HG03025 (cell line): ENCODE results near the gene UBE2E2.
"Not testable (repeated sequence)": the region's sequence is repeated elsewhere in the genome, so short reads cannot be mapped to it uniquely, and the experiment has no call there.

Experiments used
- ATAC-seq: cut with Tn5 transposase; IDR thresholded peaks from one replicate; pipeline ENCODE4 v1.9.1; 2021; ENCODE audit warnings: mild to moderate bottlenecking, moderate library complexity; ENCODE audit not compliant: unreplicated experiment, low FRiP score

The UBE2E2 gene

DNA sequence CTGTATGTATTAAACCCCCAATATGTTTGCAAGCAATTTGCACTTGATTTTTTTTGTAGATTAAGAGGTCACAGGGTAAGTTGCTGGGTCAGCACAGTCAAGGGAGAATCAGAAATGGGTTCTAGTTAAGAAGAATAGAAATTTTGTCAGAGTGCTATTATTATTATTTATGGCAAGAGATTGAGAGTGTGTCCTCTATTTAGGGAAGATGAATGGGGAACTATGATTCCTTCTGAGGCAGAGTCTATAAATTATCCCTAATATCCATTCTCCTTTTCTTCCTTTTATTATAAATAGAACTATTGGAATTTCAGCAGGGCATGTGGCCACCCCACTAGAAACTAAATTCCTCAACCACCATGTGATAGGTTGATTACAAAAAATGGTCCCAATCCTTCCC lies 392.7 kb downstream of the UBE2E2 start:
- ATAC-seq, result no peak

DNA sequence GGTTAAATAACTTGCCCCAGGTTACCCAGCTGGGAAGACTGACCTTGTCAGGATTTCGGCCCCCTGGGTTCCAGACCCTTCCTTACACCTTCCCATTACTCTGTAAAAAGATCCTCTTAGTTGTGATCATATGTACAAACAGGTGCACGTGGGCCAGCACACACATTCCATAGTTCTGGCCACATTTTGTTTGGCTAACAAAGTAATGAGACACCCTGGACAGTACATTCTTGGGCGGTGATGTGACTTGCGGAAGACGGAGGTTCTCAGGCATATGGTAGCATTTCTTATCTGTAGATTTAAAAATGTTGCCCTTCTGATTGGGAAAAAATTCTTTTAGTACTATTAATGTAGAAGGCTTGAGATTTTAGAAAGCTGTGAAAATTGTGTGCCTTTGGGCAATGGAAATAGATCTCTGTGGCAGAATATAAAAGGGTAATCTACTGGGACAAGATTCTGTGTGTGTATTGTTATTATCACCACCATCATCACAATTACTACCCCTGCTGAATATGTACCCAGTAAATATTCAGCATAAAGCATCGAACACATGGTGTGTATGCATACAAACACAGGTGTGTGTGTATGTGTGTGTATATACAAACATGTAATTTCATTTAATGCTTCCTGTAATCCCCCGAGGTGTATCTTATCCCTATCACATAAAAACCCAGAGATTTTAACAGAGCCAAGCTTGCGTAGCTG lies 397.2 kb downstream of the UBE2E2 start:
- ATAC-seq, result no peak

DNA sequence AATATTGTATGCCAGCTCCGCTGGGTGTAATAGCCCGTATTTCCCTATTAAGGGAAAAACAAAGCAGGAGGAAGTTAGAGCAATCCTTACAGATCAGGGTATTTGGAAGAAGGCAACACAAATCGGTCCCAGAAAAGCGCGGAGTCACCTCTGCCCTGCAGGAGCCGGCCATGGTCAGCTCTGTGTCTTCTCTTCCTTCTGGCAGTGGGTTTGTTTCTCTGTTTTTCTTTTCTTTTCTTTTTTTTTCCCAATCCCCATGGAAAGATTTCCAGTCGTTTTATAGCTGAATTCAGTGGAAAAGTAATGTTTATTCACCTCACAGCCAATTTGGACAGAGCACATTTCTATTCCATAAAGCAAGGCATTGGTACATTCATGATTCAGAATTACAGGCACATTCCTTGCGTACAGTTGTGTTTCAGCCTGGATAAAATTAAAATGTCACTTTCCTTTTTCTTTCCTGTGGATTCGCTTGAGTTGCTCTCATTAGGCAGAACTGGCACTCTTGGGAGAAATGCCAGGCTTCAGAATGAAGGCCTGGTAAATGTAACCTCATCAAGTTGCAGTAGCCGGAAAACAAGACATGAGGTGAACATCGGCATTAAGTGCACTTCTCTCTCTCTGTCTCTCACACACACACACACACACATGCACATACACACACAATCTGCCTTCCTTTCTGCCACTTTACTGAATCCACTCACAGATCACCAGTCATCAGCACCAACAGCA lies 398.1 kb downstream of the UBE2E2 start:
- ATAC-seq, result no peak

DNA sequence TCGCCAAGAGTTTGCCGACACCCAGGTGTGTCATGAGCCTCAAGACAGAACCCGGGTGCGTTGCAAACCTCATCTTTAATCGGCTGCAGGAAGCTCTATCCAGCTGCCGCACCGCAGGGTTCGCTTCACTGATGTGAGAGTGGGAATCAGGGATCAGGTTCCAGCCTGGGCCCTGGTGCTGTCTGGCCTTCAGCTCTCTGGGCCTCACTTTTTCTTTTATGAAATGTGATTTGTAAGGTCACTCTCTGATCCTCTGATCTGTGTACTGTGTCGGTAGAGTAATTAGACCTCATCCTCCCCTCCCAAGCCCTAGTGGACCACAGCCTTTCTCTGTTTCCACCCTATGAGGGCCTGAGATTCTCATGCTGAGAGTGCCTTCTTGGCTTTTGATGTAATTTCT lies 399.8 kb downstream of the UBE2E2 start:
- ATAC-seq, result no peak

DNA sequence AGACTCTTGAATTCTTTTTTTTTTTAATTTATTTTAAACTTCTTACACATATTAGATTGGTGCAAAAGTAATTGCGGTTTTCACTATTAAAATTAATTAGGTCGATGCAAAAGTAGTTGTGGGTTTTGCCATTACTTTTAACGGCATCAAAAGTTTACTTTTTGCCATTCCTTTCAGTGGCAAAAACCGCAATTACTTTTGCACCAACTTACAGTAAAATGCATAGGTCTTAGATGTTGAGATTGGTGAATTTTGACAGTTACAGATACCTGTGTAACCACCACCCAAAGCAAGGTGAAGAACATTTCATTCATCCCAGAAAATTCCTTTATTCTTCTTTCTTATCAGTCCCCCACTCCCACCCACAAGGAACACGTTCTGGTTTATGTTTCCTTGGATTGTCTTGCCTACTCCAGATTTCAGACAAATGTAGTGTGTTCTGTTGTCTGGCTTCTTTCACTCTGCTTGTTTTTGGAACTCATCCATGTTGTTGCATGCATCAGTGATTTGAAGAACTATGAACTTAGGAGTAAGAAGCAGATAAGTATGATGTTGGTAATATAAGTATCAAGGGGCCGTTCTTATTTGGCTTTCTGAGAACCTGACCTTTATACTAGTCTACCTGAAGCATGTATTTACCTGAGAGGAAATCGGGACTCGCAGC lies 404.2 kb downstream of the UBE2E2 start:
- no peak for ATAC-seq

DNA sequence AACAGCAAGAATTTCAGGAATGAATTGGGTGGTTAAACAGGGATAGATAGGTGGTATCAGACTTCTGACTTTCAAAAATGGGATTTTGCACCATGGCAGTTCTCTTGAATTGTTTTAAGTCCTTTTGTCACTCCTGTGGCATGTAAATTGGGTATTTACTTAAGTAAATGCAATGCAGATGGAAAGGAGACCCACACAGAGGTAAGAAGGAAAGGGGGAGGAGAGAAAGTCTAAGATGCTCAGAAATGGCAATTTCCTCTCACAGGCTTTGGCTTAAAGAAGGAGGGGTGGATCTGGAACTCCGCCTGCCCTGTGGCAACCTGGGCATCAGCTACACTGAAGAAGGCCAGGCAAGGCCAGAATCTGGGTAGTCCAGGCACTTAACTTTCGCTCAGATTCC lies 405.5 kb downstream of the UBE2E2 start:
- no peak for ATAC-seq

DNA sequence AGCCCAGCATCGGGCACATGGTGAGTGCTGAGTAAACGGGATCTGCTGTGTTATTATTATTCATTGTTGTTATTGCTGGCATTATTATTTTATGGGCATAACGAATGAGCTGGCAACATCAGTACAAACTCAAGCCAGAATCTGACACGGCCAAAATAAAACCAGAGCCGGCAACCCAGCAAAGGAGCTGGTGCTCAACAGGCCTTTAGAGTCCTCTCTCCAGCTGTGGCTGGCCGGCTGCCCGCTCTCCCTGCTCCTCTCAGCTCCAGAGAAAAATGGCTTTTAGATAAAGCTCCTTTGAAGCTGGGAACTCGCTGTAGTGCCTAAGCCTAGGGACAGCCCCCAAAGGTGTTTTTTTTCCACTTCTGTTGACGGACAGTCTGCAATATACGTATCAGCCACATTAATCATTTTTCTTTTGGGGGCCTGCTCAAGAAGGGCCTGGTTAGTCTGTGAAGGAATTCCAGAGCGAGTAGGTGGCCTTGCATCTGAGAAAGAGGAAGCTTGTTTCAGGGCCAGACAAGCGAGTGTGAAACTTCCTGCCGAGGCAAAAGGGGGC lies 408.7 kb downstream of the UBE2E2 start:
- no peak for ATAC-seq

DNA sequence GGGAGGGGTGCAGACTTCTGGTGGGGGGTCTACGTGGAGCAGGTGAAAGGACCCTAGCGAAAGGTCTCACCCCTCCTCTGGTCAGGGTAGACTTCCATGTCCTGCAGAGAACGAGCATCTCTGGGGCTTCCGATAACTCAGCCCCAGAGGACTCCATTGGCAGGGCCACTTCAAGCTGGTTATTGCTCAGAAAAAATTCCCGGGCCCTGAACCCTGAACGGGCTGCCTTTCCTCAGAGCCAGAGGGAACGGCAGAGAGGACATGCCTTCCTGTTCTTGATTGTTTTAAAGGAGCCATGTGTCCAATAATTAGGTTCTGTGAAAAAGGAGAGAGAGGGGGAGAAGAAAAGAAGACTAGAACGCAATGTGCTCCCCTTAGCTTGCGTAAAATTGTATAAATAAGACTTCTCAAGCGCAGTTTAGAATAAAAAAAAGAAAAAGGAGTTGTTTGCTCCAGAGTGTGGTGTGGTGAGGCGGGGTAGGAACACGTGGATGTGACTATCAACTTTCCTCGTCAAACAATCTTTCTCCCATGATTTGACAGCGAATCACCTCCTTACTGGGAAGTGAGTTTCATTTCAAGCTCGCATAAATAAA lies 409.3 kb downstream of the UBE2E2 start:
- ATAC-seq, result no peak

DNA sequence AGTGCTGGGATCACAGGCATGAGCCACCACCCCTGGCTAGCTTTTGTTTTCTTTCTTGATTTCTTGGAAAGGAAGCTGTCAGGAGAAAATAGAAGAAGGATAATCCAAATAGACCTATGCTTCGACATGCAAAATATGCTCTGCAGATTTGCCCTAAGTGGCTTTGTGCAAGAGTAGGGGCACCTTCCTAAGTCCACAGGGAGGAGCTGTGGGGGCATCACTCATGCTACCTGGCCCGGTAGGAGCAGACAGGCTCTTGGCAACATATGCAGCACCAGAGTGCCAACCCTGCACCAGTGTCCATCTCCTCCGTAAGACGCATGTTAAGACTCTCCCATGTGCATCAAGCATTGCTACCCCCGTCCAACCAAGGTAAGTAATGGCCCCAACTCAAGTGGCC lies 411.9 kb downstream of the UBE2E2 start:
- ATAC-seq, result no peak

DNA sequence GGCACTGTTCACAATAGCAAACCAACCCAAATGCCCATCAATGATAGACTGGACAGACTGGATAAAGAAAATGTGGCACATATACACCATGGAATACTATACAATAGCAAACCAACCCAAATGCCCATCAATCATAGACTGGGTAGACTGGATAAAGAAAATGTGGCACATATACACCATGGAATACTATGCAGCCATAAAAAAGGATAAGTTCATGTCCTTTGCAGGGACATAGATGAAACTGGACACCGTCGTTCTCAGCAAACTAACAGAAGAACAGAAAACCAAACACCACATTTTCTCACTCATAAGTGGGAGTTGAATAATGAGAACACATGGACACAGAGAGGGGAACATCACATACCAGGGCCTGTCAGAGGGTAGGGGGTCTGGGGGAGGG lies 415.3 kb downstream of the UBE2E2 start:
- ATAC-seq, result not testable (repeated sequence)

DNA sequence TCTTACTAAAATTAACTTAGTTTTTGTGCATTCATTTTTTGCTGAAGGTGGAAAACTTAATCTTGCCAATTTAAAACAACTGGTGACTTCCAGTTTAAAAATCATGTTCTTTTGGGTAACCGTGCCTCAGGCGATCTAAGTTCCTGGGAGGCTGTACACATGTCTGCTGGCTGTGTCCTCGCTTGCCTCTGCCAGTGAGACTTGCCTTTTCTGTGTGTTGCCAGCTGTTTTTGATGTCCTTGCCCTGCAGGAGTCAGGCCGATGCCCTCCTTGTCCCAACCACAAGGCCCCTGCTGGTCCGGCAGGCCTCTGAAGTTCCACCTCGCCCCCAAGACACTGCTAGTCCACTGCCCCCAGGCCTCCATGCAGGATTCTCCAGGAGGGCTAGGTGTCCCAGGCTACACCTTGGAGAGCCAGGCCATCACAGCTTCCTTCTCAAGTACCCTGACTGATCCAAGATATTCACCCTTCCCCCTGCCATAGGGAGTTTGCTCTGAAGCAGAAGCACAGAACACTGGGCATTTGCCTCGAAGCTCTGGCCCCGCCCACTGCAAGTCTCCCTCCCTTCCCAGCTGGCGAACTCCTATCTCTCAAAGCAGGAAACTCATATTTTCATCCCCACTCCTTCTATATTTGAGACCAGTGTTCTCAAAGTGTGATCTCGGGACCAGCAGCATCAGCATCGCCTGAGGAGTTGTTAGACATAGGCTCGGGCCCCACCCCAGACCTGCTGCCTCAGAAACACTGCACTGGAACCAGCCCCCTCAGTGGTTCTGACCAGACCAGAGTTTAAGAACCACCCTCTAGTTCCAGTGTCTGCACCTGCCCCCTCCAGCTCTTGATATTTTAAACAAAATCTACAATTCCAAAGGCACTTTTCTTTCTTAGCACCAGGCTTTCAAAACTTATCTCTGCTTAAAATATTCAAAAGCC lies 416.8 kb downstream of the UBE2E2 start:
- no peak for ATAC-seq

DNA sequence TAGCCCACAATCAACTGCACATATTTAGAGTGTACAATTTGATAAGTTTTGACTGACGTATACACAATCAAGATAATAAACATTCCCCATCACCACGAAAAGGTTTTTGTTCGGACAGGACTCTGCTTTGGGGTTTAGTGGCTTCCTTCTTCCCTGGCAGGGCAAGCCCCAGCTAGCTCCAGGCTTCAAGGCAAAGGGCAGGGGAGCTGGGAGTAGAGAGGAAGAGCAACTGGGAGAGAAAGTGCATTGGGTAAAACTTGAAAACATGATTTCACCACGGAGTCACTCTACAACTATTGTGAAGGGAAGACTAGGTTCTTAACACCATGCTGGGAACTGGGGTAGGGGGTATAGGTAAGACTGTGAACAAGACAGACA lies 417.5 kb downstream of the UBE2E2 start:
- no peak for ATAC-seq

DNA sequence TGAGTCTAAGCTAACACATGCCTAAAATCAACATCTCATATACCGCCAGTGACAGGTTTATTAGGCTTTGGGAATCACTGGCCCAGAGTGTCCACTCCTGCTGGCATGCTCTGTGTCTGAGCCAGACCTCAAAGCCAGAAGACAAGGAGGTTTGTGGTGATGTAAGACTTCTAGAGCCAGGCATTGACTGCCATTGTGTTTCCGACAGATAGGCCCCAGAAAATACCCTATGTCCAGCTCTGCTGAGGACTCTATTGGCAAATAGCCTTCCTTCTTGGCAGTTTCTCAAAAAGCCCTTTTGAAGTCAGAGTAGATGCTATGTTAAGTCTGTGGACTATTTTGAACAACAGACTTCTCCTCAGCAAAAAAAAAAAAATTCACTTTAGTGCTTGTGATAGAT lies 420.7 kb downstream of the UBE2E2 start:
- ATAC-seq, result no peak

DNA sequence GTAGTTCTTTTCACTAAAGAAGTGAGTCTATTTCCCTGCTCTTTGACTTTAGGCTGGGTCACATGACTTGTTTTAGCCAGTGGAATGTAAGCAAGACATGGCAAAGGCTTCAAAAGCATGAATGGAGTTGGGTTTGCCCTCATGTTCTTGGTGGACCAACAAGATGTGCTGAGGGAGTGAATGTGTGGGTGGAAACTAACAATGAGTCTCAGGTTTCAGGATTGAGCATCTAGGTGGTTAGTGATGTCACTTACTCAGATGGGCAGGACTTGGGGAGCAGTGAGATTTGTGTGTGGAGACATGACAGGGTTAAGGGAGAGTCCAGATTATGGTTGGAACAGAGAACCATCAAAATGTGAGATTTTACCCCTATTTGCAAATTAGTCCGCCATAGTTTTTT lies 421.2 kb downstream of the UBE2E2 start:
- no peak for ATAC-seq

DNA sequence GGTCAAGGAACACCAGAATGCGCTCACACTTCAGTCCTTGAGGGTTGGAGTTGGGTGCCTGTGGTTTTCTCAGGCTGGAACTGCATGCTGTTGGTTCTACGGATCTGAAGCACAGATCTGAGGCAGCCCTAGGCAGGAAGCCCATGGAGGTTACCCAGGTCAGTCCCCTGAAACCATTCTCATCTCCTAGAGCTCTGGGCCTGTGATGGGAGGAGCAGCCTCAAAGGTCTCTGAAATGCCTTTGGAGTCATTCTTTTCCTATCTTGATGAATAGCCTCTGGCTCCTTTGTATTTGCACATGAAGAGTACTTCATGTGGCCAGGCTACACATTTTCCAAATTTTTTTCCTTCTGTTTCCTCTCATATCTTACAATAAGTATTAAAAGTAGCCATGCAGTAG lies 423.3 kb downstream of the UBE2E2 start:
- no peak for ATAC-seq

DNA sequence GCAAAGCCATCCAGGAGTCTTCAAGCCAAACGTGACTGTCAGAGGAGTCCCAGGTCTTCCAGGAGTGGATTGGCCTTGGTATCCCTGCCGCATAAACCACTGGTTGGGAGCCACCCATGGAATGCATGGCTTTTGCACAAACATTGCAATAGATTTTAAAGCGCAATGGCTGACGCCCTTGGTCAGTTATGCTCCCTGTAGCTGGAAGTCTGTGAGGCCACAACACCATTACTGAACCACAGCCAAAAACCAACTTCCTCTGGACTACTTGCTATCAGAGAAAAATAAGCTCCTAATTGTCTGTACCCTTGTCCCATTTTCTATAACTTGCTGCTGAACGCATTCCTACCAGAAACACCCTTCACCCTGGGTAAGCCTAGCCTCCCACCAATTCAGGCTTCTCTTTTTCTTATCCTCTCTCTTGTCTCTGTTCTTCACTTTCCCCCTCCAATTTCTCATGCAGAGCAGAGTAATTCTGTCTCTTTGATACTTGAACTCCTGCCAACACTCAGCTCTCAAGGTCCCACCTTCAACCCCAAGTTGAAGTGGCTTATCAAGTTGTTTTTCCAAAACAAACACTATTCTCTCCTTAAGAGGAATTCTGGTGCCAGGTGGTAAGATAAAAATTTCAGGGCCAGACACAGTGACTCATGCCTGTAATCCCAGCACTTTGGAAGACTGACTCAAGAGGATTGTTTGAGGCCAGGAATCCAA lies 426.2 kb downstream of the UBE2E2 start:
- ATAC-seq, result no peak

DNA sequence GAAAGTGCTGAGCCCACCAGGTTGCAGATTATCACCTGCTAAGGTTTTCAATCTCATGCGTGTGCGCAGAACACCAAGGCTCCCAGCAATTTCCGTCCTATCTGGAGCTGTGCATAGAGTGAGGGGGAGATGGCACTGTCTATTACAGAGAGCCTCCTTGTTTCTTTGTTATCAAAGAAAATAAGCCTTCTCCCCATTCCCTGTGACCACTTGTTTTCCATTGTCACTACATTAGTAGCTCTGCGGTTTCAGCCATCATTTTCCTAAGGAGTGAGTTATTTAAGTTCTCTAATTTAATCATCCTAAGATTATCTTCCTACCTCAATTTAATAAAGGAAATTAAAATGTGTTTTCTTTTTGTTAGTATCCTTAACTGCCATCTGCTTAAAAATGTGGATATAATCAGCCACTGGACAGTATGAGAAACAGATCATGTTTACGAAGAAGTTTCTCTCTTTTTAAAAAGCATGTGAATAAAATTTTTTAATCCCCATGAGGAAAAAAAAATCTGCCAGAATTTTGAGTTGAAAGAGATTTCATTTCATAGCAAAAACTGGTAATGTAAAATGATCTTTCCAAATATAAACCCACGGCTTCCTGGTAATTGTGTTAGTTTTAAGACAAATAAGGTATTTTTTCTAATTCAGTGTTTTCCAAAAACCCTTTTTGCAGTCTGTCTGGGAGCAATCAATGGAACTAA lies 430.3 kb downstream of the UBE2E2 start:
- no peak for ATAC-seq

DNA sequence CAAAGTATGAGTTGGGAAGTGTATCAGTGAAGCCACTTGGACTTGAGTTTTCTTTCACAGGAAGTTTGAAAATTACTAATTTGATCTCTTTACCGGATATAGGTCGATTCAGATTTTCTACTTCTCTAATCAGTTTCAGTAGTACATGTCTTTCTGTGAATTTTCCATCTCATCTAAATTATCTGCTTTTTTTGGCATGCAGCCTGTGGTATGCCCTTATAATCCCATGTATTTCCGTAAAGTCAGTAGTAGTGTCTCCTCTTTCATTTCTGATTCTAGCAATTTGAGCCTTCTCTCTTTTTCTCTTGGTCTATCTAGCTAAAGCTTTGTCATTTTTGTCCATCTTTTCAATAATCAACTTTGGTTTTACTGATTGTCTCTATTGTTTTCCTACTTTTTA lies 434.2 kb downstream of the UBE2E2 start:
- ATAC-seq, result no peak
